LNCAP (cell line): ENCODE data around the gene TRAPPC12.

Source experiments
- CTCF ChIP-seq: fragments of 450-650 bp; IDR thresholded peaks from 2 replicates; pipeline ENCODE4 v1.5.1; 2017; ENCODE audit warnings: mild to moderate bottlenecking

The TRAPPC12 gene

GRCh38 chr2:3490191-3491170 lies 111.0 kb downstream of the TRAPPC12 start:
- no peak for TF ChIP-seq CTCF

- TF ChIP-seq CTCF: no peak
Observed at GRCh38 chr2:3491306-3491705, 111.8 kb downstream of the TRAPPC12 start.

- TF ChIP-seq CTCF: no peak
Observed at GRCh38 chr2:3491716-3492474, 112.4 kb downstream of the TRAPPC12 start.

- no peak for TF ChIP-seq CTCF
Observed at GRCh38 chr2:3492951-3493614, 113.6 kb downstream of the TRAPPC12 start.

GRCh38 chr2:3493615-3494007 lies 114.1 kb downstream of the TRAPPC12 start:
- no peak for TF ChIP-seq CTCF

GRCh38 chr2:3494984-3495666 lies 115.6 kb downstream of the TRAPPC12 start:
- TF ChIP-seq CTCF: no peak
